SK-N-SH (cell line): Measurements from ENCODE around the gene CAPS. TPM values are rescaled to one million over a fixed set of nuclear protein-coding genes. Genes with fewer than 3 reads are reported as not detected.

ENCODE experiments used
- CTCF ChIA-PET: fragments of 300-600, 350-600 bp; formaldehyde crosslinking; extraction: SDS; loops from one replicate; lab custom pipeline; 2021; lab: Yijun Ruan, JAX
- POLR2A ChIA-PET: fragments of 350-600 bp; sonication (Branson Sonifier 250); formaldehyde crosslinking; extraction: SDS; loops from one replicate; lab custom pipeline; 2020; ENCODE audit warnings: antibody characterized with exemption, inconsistent platforms; lab: Yijun Ruan, JAX
- DNase-seq: peaks from one replicate; pipeline ENCODE4 v3.0.0; 2012
- H2AFZ ChIP-seq: fragments of 200-600 bp; sonication (generic); 2 replicates; pipeline ENCODE4 v1.8.1; 2016; ENCODE audit warnings: antibody characterized with exemption, mild to moderate bottlenecking, low read depth
- H3F3A ChIP-seq: fragments of 200-600 bp; sonication (generic); replicated peaks from 2 replicates; pipeline ENCODE3; 2016; ENCODE audit warnings: antibody characterized with exemption, mild to moderate bottlenecking; ENCODE audit not compliant: insufficient read depth
- H3K27ac ChIP-seq, 2 experiments: fragments of 200-500 bp in 1 of 2; fragments of 200-600 bp in 1 of 2; sonication (Bioruptor generic) in 1 of 2; sonication (generic), shearing (Covaris generic) in 1 of 2; 2 replicates each; pipeline versions ENCODE4 v1.5.1 to v1.6.1; 2014 to 2016; ENCODE audit warnings: low read depth in 2 of 2, inconsistent platforms in 1 of 2, low read length in 1 of 2, mild to moderate bottlenecking in 1 of 2, mixed read lengths in 1 of 2
- H3K27me3 ChIP-seq: fragments of 200-600 bp; sonication (generic), shearing (Covaris generic); 2 replicates; pipeline ENCODE4 v1.6.1; 2016; ENCODE audit warnings: mixed run types; ENCODE audit not compliant: insufficient read depth
- H3K36me3 ChIP-seq, 2 experiments: fragments of 200-500 bp in 1 of 2; fragments of 200-600 bp in 1 of 2; sonication (Bioruptor generic) in 1 of 2; sonication (generic) in 1 of 2; replicated peaks in 1 of 2; 2 replicates each; pipeline versions ENCODE3 to v1.5.1; 2014 to 2016; ENCODE audit warnings: low read length in 1 of 2, mild to moderate bottlenecking in 1 of 2; ENCODE audit not compliant: insufficient read depth in 2 of 2, control insufficient read depth in 1 of 2
- H3K4me1 ChIP-seq, 2 experiments: fragments of 200-500 bp in 1 of 2; fragments of 200-600 bp in 1 of 2; sonication (Bioruptor generic) in 1 of 2; sonication (generic), shearing (Covaris generic) in 1 of 2; 2 replicates each; pipeline versions ENCODE4 v1.5.1 to v1.6.1; 2014 to 2016; ENCODE audit warnings: low read depth in 1 of 2, low read length in 1 of 2, mixed run types in 1 of 2; ENCODE audit not compliant: insufficient read depth in 2 of 2, control insufficient read depth in 1 of 2
- H3K4me2 ChIP-seq: fragments of 200-600 bp; sonication (generic), shearing (Covaris generic); 2 replicates; pipeline ENCODE4 v1.6.1; 2017; ENCODE audit warnings: mixed run types
- H3K4me3 ChIP-seq, 2 experiments: fragments of 200-500 bp in 1 of 2; fragments of 200-600 bp in 1 of 2; sonication (Bioruptor generic) in 1 of 2; sonication (generic), shearing (Covaris generic) in 1 of 2; 2 replicates each; pipeline versions ENCODE4 v1.5.1 to v1.8.1; 2014 to 2016; ENCODE audit warnings: low read depth in 2 of 2, inconsistent platforms in 1 of 2, low read length in 1 of 2, mild to moderate bottlenecking in 1 of 2, mixed read lengths in 1 of 2, moderate library complexity in 1 of 2
- H3K79me2 ChIP-seq: fragments of 200-600 bp; sonication (generic); 2 replicates; pipeline ENCODE4 v1.8.1; 2017; ENCODE audit warnings: mild to moderate bottlenecking; ENCODE audit not compliant: insufficient read depth
- H3K9ac ChIP-seq: fragments of 200-600 bp; sonication (generic); 2 replicates; pipeline ENCODE4 v1.6.1; 2017; ENCODE audit warnings: mixed run types
- H3K9me2 ChIP-seq: fragments of 200-600 bp; sonication (generic); 2 replicates; pipeline ENCODE4 v1.6.1; 2017; ENCODE audit warnings: mixed run types
- H3K9me3 ChIP-seq: fragments of 200-600 bp; sonication (generic); 2 replicates; pipeline ENCODE4 v1.6.1; 2017; ENCODE audit warnings: mixed run types, mild to moderate bottlenecking, moderate library complexity
- H4K20me1 ChIP-seq: fragments of 200-600 bp; sonication (generic); 2 replicates; pipeline ENCODE4 v1.6.1; 2017; ENCODE audit warnings: mild to moderate bottlenecking, mixed run types; ENCODE audit not compliant: insufficient read depth
- EZH2phosphoT487 ChIP-seq: fragments of 200-600 bp; sonication (generic); IDR thresholded peaks from 2 replicates; pipeline ENCODE4 v1.6.1; 2017; ENCODE audit warnings: low read depth, mixed run types, mild to moderate bottlenecking, antibody characterized with exemption, moderate library complexity, borderline replicate concordance
- FOSL2 ChIP-seq: IDR thresholded peaks from 2 replicates; pipeline ENCODE4 v1.4.0; 2012; ENCODE audit warnings: low read depth, mild to moderate bottlenecking, moderate library complexity, borderline replicate concordance
- FOXJ3 ChIP-seq: sonication (generic); formaldehyde crosslinking; IDR thresholded peaks from 2 replicates; pipeline ENCODE4 v1.5.1; 2020; ENCODE audit warnings: mild to moderate bottlenecking, missing genetic modification reagents
- GATA2 ChIP-seq: sonication (generic); formaldehyde crosslinking; IDR thresholded peaks from 2 replicates; pipeline ENCODE4 v1.5.0; 2020; ENCODE audit warnings: mild to moderate bottlenecking, missing genetic modification reagents
- POLR2AphosphoS5 ChIP-seq: IDR thresholded peaks from 2 replicates; pipeline ENCODE4 v1.6.1; 2012; ENCODE audit warnings: low read depth, low read length
- RAD21 ChIP-seq: IDR thresholded peaks from 2 replicates; pipeline ENCODE4 v1.6.1; 2012; ENCODE audit warnings: mild to moderate bottlenecking, low read length
- RCOR1 ChIP-seq: fragments of 150-350 bp; IDR thresholded peaks from 2 replicates; pipeline ENCODE4 v1.6.1; 2017; ENCODE audit warnings: antibody characterized with exemption, low read length
- RFX5 ChIP-seq: IDR thresholded peaks from 2 replicates; pipeline ENCODE4 v1.6.1; 2012; ENCODE audit warnings: mild to moderate bottlenecking, improper control_type of control experiment, low read length
- TAF1 ChIP-seq: IDR thresholded peaks from 2 replicates; pipeline ENCODE4 v1.6.1; 2012; ENCODE audit warnings: low read depth, mild to moderate bottlenecking, low read length, moderate library complexity, borderline replicate concordance
- TCF12 ChIP-seq: IDR thresholded peaks from 2 replicates; pipeline ENCODE4 v1.4.0; 2012
- TEAD4 ChIP-seq: IDR thresholded peaks from 2 replicates; pipeline ENCODE4 v1.4.0; 2012; ENCODE audit warnings: mild to moderate bottlenecking, borderline replicate concordance; ENCODE audit not compliant: insufficient read depth
- WGBS: methylation state at CpG from one replicate; pipeline ENCODE4 v1.1.6; 2017; ENCODE audit warnings: low lambda C conversion rate; 5-methylcytosine and 5-hydroxymethylcytosine counted together
- polyA plus RNA-seq, 3 experiments: library from polyadenylated mRNA; depleted of rRNA; stranded (reverse); fragments of >200 nt; gene quantifications; 2 replicates each; pipeline ENCODE4 v1.2.3, GENCODE V29; 2012
- TF ChIP-seq, protein P1 (sequence below): IDR thresholded peaks from 2 replicates; pipeline ENCODE4 v1.6.1; 2012; ENCODE audit warnings: mild to moderate bottlenecking, low read depth, low read length, moderate library complexity
- TF ChIP-seq, protein P2 (sequence below): IDR thresholded peaks from 2 replicates; pipeline ENCODE4 v1.4.0; 2012; ENCODE audit warnings: low read depth, borderline replicate concordance
- TF ChIP-seq, protein P3 (sequence below): fragments of 150-350 bp; IDR thresholded peaks from 2 replicates; pipeline ENCODE4 v1.6.1; 2017; ENCODE audit warnings: antibody characterized with exemption, low read length, low read depth, borderline replicate concordance
- TF ChIP-seq, protein P4 (sequence below): IDR thresholded peaks from 2 replicates; pipeline ENCODE4; 2012
- TF ChIP-seq, protein P5 (sequence below): IDR thresholded peaks from 2 replicates; pipeline ENCODE4 v1.4.0; 2012; ENCODE audit warnings: low read depth, borderline replicate concordance
- TF ChIP-seq, protein P6 (sequence below): IDR thresholded peaks from 2 replicates; pipeline ENCODE4 v1.4.0; 2012; ENCODE audit warnings: low read depth

Gene CAPS
- polyA plus RNA-seq, 1 of the 3 experiments (the other 2 are of a cell fraction): 13.4 TPM

DNA sequence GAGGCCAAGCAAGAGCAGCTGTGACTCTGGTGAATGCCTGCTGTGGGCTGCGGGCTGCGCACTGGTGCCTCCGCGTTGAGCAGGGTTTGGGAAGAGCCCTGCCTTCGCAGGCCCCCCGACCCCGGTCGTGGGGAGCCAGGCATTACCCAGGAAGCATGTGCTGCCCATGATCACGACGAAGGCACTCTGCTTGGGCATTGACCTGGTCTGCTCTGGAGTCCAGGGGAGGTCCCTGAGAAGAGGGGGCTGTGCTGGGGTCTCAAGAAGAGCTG, 44.7 kb downstream of the CAPS start:
- ChIA-PET POLR2A (interaction anchor here (0.7 kb wide), 1 partner anchor 23 kb away, joined by 4 read pairs; no protein-coding TSS in a partner anchor), CTCF (interaction anchor here (1.8 to 5.3 kb wide), 4 partner anchors 9 to 155 kb away, joined by 7 to 34 read pairs (median 14); no protein-coding TSS in a partner anchor)
- peak overlapping the region in 1 of 2 experiments; percentile 25; a peak in 1 of 4 replicates for H3K27ac ChIP-seq
- no peaks in the 10 kb centered on the region for H3K9me2 ChIP-seq
- no peak overlapping the region for H3K4me2 ChIP-seq
- no peak overlapping the region for H2AFZ ChIP-seq
- no peak for DNase-seq
- peaks cover 99% of the 10 kb centered on the region for H3K79me2 ChIP-seq
- peaks cover 11 to 79% of the 10 kb centered on the region in 2 experiments for H3K4me1 ChIP-seq
- TF ChIP-seq TAF1: no peak
- TF ChIP-seq GATA2: no peak
- TF ChIP-seq FOXJ3 (CRISPR knock-in tag): no peak
- TF ChIP-seq, protein P1, sequence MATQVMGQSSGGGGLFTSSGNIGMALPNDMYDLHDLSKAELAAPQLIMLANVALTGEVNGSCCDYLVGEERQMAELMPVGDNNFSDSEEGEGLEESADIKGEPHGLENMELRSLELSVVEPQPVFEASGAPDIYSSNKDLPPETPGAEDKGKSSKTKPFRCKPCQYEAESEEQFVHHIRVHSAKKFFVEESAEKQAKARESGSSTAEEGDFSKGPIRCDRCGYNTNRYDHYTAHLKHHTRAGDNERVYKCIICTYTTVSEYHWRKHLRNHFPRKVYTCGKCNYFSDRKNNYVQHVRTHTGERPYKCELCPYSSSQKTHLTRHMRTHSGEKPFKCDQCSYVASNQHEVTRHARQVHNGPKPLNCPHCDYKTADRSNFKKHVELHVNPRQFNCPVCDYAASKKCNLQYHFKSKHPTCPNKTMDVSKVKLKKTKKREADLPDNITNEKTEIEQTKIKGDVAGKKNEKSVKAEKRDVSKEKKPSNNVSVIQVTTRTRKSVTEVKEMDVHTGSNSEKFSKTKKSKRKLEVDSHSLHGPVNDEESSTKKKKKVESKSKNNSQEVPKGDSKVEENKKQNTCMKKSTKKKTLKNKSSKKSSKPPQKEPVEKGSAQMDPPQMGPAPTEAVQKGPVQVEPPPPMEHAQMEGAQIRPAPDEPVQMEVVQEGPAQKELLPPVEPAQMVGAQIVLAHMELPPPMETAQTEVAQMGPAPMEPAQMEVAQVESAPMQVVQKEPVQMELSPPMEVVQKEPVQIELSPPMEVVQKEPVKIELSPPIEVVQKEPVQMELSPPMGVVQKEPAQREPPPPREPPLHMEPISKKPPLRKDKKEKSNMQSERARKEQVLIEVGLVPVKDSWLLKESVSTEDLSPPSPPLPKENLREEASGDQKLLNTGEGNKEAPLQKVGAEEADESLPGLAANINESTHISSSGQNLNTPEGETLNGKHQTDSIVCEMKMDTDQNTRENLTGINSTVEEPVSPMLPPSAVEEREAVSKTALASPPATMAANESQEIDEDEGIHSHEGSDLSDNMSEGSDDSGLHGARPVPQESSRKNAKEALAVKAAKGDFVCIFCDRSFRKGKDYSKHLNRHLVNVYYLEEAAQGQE: no peak
- TF ChIP-seq, protein P2, sequence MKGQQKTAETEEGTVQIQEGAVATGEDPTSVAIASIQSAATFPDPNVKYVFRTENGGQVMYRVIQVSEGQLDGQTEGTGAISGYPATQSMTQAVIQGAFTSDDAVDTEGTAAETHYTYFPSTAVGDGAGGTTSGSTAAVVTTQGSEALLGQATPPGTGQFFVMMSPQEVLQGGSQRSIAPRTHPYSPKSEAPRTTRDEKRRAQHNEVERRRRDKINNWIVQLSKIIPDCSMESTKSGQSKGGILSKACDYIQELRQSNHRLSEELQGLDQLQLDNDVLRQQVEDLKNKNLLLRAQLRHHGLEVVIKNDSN: no peak
- TF ChIP-seq POLR2AphosphoS5: no peak
- TF ChIP-seq FOSL2: no peak
- no peak for TF ChIP-seq RAD21
- TF ChIP-seq, protein P3, sequence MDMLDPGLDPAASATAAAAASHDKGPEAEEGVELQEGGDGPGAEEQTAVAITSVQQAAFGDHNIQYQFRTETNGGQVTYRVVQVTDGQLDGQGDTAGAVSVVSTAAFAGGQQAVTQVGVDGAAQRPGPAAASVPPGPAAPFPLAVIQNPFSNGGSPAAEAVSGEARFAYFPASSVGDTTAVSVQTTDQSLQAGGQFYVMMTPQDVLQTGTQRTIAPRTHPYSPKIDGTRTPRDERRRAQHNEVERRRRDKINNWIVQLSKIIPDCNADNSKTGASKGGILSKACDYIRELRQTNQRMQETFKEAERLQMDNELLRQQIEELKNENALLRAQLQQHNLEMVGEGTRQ: no peak
- no peak for TF ChIP-seq TEAD4
- TF ChIP-seq RFX5: no peak
- TF ChIP-seq TCF12: no peak
- TF ChIP-seq, protein P4, sequence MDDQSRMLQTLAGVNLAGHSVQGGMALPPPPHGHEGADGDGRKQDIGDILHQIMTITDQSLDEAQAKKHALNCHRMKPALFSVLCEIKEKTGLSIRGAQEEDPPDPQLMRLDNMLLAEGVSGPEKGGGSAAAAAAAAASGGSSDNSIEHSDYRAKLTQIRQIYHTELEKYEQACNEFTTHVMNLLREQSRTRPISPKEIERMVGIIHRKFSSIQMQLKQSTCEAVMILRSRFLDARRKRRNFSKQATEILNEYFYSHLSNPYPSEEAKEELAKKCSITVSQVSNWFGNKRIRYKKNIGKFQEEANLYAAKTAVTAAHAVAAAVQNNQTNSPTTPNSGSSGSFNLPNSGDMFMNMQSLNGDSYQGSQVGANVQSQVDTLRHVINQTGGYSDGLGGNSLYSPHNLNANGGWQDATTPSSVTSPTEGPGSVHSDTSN: no peak
- TF ChIP-seq, protein P5, sequence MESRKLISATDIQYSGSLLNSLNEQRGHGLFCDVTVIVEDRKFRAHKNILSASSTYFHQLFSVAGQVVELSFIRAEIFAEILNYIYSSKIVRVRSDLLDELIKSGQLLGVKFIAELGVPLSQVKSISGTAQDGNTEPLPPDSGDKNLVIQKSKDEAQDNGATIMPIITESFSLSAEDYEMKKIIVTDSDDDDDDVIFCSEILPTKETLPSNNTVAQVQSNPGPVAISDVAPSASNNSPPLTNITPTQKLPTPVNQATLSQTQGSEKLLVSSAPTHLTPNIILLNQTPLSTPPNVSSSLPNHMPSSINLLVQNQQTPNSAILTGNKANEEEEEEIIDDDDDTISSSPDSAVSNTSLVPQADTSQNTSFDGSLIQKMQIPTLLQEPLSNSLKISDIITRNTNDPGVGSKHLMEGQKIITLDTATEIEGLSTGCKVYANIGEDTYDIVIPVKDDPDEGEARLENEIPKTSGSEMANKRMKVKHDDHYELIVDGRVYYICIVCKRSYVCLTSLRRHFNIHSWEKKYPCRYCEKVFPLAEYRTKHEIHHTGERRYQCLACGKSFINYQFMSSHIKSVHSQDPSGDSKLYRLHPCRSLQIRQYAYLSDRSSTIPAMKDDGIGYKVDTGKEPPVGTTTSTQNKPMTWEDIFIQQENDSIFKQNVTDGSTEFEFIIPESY: no peak
- TF ChIP-seq RCOR1: no peak
- TF ChIP-seq EZH2phosphoT487: no peak
- TF ChIP-seq, protein P6, sequence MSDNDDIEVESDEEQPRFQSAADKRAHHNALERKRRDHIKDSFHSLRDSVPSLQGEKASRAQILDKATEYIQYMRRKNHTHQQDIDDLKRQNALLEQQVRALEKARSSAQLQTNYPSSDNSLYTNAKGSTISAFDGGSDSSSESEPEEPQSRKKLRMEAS: no peak
- H3F3A ChIP-seq: no peaks in the 10 kb centered on the region
- no peaks in the 10 kb centered on the region for H3K27me3 ChIP-seq
- H3K9me3 ChIP-seq: no peaks in the 10 kb centered on the region
- H4K20me1 ChIP-seq: peaks cover 98% of the 10 kb centered on the region
- H3K36me3 ChIP-seq: no peaks in the 10 kb centered on the region
- H3K9ac ChIP-seq: no peak overlapping the region
- WGBS: 95% methylated on average over 8 of the region's 10 CpGs
- no peak overlapping the region for H3K4me3 ChIP-seq
